CD4-positive, alpha-beta T cell (primary cell): ENCODE results near the gene GPR15LG. TPM values are rescaled to one million over a fixed set of nuclear protein-coding genes. Genes with fewer than 3 reads are reported as not detected.

ENCODE experiments used
- ATAC-seq: fragments of 200-7000 bp; cut with Tn5 transposase; one replicate; pipeline ENCODE4 v1.10.0; 2022; ENCODE audit warnings: mild to moderate bottlenecking; ENCODE audit not compliant: poor library complexity
- CTCF ChIA-PET: fragments of 350-600 bp; sonication (Branson Sonifier 250); formaldehyde crosslinking; loops from one replicate; lab custom pipeline; 2021; ENCODE audit warnings: antibody characterized with exemption, inconsistent platforms; lab: Charles Lee
- POLR2A ChIA-PET: fragments of 350-600 bp; sonication (Branson Sonifier 250); formaldehyde crosslinking; loops from one replicate; lab custom pipeline; 2021; ENCODE audit warnings: antibody characterized with exemption, inconsistent platforms; lab: Charles Lee
- DNase-seq, 14 experiments: peaks; one replicate each; pipeline ENCODE4 v3.0.0-alpha.2; 2013 to 2020; ENCODE audit warnings: mixed read lengths in 2 of 14
- H3K27ac ChIP-seq, 2 donors: one replicate each; pipeline versions ENCODE4 v1.5.1 to v1.7.0; 2013; ENCODE audit warnings: low read length in 2 of 2, low read depth in 1 of 2, mild to moderate bottlenecking in 1 of 2
- H3K27me3 ChIP-seq, 2 experiments: 1 replicate in 1 of 2; 2 replicates in 1 of 2; pipeline versions ENCODE4 v1.6.1 to v1.7.0; 2013; ENCODE audit warnings: low read length in 2 of 2, control low read depth in 1 of 2, mild to moderate bottlenecking in 1 of 2, moderate library complexity in 1 of 2; ENCODE audit not compliant: insufficient read depth in 2 of 2, control insufficient read depth in 1 of 2
- H3K36me3 ChIP-seq: one replicate; pipeline ENCODE4 v1.6.1; 2013; ENCODE audit warnings: low read length, control low read depth; ENCODE audit not compliant: insufficient read depth
- H3K4me1 ChIP-seq: one replicate; pipeline ENCODE4 v1.6.1; 2013; ENCODE audit warnings: low read length, control low read depth; ENCODE audit not compliant: insufficient read depth
- H3K4me3 ChIP-seq: one replicate; pipeline ENCODE4 v1.5.1; 2013; ENCODE audit warnings: mild to moderate bottlenecking, low read length, moderate library complexity
- H3K9me3 ChIP-seq, 2 experiments: 1 replicate in 1 of 2; 2 replicates in 1 of 2; pipeline versions ENCODE4 v1.6.1 to v1.7.0; 2013; ENCODE audit warnings: low read length in 2 of 2, mild to moderate bottlenecking in 2 of 2, control low read depth in 1 of 2, moderate library complexity in 1 of 2; ENCODE audit not compliant: control insufficient read depth in 1 of 2, insufficient read depth in 1 of 2
- H3K27ac Mint-ChIP-seq: one replicate; pipeline ENCODE4 v1.8.0; 2020; ENCODE audit warnings: mixed read lengths
- H3K27me3 Mint-ChIP-seq: one replicate; pipeline ENCODE4 v1.8.0; 2021; ENCODE audit warnings: mixed read lengths
- H3K36me3 Mint-ChIP-seq: one replicate; pipeline ENCODE4 v1.8.0; 2021; ENCODE audit warnings: low read depth, mixed read lengths
- H3K4me1 Mint-ChIP-seq: one replicate; pipeline ENCODE4 v1.8.0; 2021; ENCODE audit warnings: low read depth, mixed read lengths
- H3K4me3 Mint-ChIP-seq: one replicate; pipeline ENCODE4 v1.8.0; 2020; ENCODE audit warnings: mild to moderate bottlenecking, mixed read lengths
- H3K9me3 Mint-ChIP-seq: one replicate; pipeline ENCODE4 v1.8.0; 2020; ENCODE audit warnings: mixed read lengths
- intact Hi-C, 2 experiments: fragments of 100-400 bp; cut with DNase I in 1 of 2; cut with micrococcal nuclease in 1 of 2; formaldehyde crosslinking; loops; one replicate each; pipeline versions ENCODE4 v1.15.1 to v1.9.0; 2023 to 2025; cut with DNase I, micrococcal nuclease
- total RNA-seq, 174 experiments: library from RNA in 2 of 174; stranded (reverse) in 2 of 174; gene quantifications; one replicate each; pipeline ENCODE4 v1.2.3 and lab custom pipeline; 2021 to 2026
- TF ChIP-seq, protein P1 (sequence below): fragments of 200-600 bp; IDR thresholded peaks from one replicate; pipeline ENCODE4 v1.8.0; 2022; ENCODE audit warnings: antibody characterized with exemption, mild to moderate bottlenecking

Gene GPR15LG
- total RNA-seq, 2 experiments from 2014 or later: not detected

DNA sequence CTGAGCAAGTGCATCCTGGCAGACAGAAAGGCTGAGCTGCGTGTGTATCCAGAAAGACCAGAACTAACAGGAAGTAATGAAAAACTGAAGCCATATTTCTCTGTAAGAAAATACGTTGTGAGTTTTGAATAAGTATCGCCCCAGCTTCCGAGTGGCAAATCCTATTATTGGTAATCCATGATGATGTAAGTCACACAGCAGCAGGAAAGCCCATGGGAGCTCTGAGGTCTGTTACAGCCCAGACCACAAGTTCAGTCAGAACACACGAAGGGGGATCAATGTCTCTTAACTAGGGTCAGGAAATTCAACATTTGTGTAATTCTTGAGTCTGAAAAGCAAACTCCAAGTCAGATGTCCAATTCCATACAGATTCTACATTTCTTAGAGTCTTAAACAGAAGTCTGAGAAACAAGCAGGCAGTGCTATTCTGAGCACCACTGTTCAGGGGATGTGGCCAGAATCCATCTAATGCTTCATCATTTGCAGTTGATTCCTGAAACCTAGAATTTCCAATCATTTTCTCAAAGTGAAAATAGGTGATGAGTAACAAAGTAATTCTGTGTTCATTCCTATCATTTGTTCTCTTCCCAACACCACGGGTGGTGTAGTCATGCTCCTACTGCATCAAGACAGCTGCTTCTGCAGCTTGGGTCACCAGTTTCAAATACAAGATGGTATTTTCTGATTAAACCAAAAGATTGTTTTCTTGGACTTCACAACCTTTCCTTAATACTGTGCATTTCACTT is 52.0 kb downstream of the GPR15LG start, which contains the start of gene LRIT2:
LRIT2 (minus strand) TSS at position 118 of the 747 bp plus-strand sequence; CDS start at position 94, 24 bp downstream.
- peaks cover 0 to 10% of the 10 kb centered on the region in 2 experiments for H3K9me3 ChIP-seq
- H3K27me3 ChIP-seq: peaks cover 8 to 9% of the 10 kb centered on the region in 2 experiments
- DNase-seq (no peak), ATAC-seq (no peak)
- Mint-ChIP-seq H3K36me3 (no peaks in the 10 kb centered on the region), H3K4me3 (no peak within 1 kb of the TSS), H3K4me1 (no peaks in the 10 kb centered on the region), H3K27ac (no peak within 1 kb of the TSS), H3K27me3 (peaks cover 62% of the 10 kb centered on the region), H3K9me3 (no peaks in the 10 kb centered on the region)
- no peaks in the 10 kb centered on the region for H3K4me1 ChIP-seq
- TF ChIP-seq, protein P1, sequence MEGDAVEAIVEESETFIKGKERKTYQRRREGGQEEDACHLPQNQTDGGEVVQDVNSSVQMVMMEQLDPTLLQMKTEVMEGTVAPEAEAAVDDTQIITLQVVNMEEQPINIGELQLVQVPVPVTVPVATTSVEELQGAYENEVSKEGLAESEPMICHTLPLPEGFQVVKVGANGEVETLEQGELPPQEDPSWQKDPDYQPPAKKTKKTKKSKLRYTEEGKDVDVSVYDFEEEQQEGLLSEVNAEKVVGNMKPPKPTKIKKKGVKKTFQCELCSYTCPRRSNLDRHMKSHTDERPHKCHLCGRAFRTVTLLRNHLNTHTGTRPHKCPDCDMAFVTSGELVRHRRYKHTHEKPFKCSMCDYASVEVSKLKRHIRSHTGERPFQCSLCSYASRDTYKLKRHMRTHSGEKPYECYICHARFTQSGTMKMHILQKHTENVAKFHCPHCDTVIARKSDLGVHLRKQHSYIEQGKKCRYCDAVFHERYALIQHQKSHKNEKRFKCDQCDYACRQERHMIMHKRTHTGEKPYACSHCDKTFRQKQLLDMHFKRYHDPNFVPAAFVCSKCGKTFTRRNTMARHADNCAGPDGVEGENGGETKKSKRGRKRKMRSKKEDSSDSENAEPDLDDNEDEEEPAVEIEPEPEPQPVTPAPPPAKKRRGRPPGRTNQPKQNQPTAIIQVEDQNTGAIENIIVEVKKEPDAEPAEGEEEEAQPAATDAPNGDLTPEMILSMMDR: no peak
- H3K4me3 ChIP-seq: no peak within 1 kb of the TSS
- H3K36me3 ChIP-seq: no peaks in the 10 kb centered on the region
- ChIA-PET POLR2A (no interaction called here), CTCF (no interaction called here)
- intact Hi-C loops: no loop called here
- H3K27ac ChIP-seq: no peak within 1 kb of the TSS

DNA sequence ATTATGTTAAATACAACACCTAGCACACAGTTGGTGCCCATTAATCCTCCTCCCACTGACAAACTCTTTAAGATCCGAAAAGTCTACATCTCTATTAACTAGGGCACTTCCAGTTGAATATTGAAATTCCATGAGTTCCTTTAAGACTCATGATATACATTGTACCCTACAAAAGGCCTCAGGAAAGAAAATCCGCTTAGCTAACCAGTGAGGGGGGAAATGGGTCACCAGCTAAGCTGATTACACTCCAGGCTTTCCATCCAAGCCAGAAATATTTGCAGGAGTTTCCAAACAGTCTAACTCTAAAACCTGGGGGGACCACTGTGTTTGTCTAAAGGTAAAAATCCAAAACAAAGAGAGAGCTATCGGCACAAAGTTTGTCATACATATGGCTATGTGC is 53.0 kb downstream of the GPR15LG start:
- intact Hi-C loops: no loop called here
- no peak overlapping the region for H3K4me3 ChIP-seq
- no peak for DNase-seq
- H3K36me3 ChIP-seq: no peaks in the 10 kb centered on the region
- POLR2A ChIA-PET: no interaction called here
- H3K27me3 ChIP-seq: peaks cover 9 to 12% of the 10 kb centered on the region in 2 experiments
- no peak overlapping the region for H3K27ac ChIP-seq
- Mint-ChIP-seq H3K9me3 (no peaks in the 10 kb centered on the region), H3K4me1 (no peaks in the 10 kb centered on the region), H3K27me3 (peaks cover 66% of the 10 kb centered on the region), H3K27ac (no peak overlapping the region), H3K4me3 (no peak overlapping the region), H3K36me3 (no peaks in the 10 kb centered on the region)
- no peak for ATAC-seq
- H3K4me1 ChIP-seq: no peaks in the 10 kb centered on the region
- CTCF ChIA-PET: no interaction called here
- peaks cover 0 to 10% of the 10 kb centered on the region in 2 experiments for H3K9me3 ChIP-seq
- TF ChIP-seq, protein P1: no peak

DNA sequence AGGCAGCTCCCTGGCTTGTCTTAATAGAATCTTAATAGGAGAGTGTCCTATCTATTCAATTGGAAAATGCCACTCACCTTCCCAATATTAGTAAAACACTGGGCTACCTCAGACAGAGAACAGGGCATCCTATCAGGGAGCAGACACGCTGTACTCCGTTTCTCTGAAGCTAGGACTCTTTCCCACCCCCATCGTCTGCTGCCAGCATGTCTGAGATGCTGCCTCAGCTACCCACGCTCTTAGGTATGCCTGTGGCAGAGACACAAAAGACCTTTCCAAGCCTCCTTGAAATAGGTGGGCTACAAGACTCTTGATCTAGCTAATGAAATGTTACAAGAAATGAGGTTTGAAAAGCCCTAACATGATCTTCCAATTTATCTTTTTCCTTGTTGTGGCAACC is 54.2 kb downstream of the GPR15LG start:
- H3K27ac Mint-ChIP-seq: no peak overlapping the region
- H3K4me3 ChIP-seq: no peak overlapping the region
- peaks cover 60% of the 10 kb centered on the region for H3K27me3 Mint-ChIP-seq
- H3K36me3 ChIP-seq: no peaks in the 10 kb centered on the region
- intact Hi-C loops: no loop called here
- no peak for DNase-seq
- H3K9me3 ChIP-seq: peaks cover 0 to 12% of the 10 kb centered on the region in 2 experiments
- H3K4me1 ChIP-seq: no peaks in the 10 kb centered on the region
- H3K27me3 ChIP-seq: peaks cover 9 to 14% of the 10 kb centered on the region in 2 experiments
- no peaks in the 10 kb centered on the region for H3K9me3 Mint-ChIP-seq
- H3K4me3 Mint-ChIP-seq: no peak overlapping the region
- ChIA-PET POLR2A (no interaction called here), CTCF (no interaction called here)
- H3K4me1 Mint-ChIP-seq: no peaks in the 10 kb centered on the region
- H3K27ac ChIP-seq: no peak overlapping the region
- H3K36me3 Mint-ChIP-seq: no peaks in the 10 kb centered on the region
- no peak for ATAC-seq
- TF ChIP-seq, protein P1: no peak
